Pancreas (tissue), 10 donors: ENCODE results near the gene B4GALT1. TPM values are rescaled to one million over a fixed set of nuclear protein-coding genes. Genes with fewer than 3 reads are reported as not detected.
"Not testable (repeated sequence)": the region's sequence is repeated elsewhere in the genome, so short reads cannot be mapped to it uniquely, and the experiment has no call there.

ENCODE experiments used
- ATAC-seq, 4 donors: fragments of 200-7000 bp; cut with Tn5 transposase; one replicate each; pipeline versions ENCODE4 v1.8.0 to v1.9.1; 2020; ENCODE audit warnings: mild to moderate bottlenecking in 4 of 4, moderate library complexity in 4 of 4
- DNase-seq, 6 donors: peaks; one replicate each; pipeline ENCODE4 v3.0.0-alpha.2; 2020
- FAIRE-seq: peaks from 2 replicates; lab custom pipeline; 2012; peaks lifted over from hg19 to GRCh38; lab: Jason Lieb, UNC
- H3K27ac ChIP-seq, 4 donors: fragments of 200-600 bp; sonication (generic); 1 replicate in 3 of 4; 2 replicates in 1 of 4; pipeline versions ENCODE4 v1.5.0 to v1.8.0; 2020
- H3K27me3 ChIP-seq, 4 donors: fragments of 200-600 bp; one replicate each; pipeline ENCODE4 v1.8.0; 2021
- H3K36me3 ChIP-seq, 3 donors: fragments of 200-600 bp; sonication (generic) in 1 of 3; one replicate each; pipeline versions ENCODE4 v1.5.0 to v1.8.0; 2020 to 2021
- H3K4me1 ChIP-seq, 3 donors: fragments of 200-600 bp; one replicate each; pipeline ENCODE4 v1.8.0; 2021
- H3K4me3 ChIP-seq, 4 donors: fragments of 200-600 bp; sonication (generic) in 2 of 4; one replicate each; pipeline versions ENCODE4 v1.5.0 to v1.8.0; 2020 to 2021
- H3K9me3 ChIP-seq, 4 donors: fragments of 200-600 bp; one replicate each; pipeline ENCODE4 v1.8.0; 2021
- CTCF ChIP-seq, 4 donors: fragments of 200-600 bp; sonication (generic) in 3 of 4; IDR thresholded peaks; one replicate each; pipeline versions ENCODE4 v1.5.0 to v1.8.0; 2021; ENCODE audit warnings: antibody characterized with exemption in 4 of 4
- WGBS, 2 donors: extraction: QIAGEN DNeasy Blood & Tissue Kit; methylation state at CpG; one replicate each; pipeline ENCODE4 v1.1.7; 2013; 5-methylcytosine and 5-hydroxymethylcytosine counted together
- intact Hi-C, 3 donors: fragments of 100-400 bp; cut with DNase I; formaldehyde crosslinking; loops; one replicate each; pipeline versions ENCODE4 v1.11.1 to v1.14.2; 2022
- polyA plus RNA-seq, 2 donors: library from polyadenylated mRNA; stranded (reverse); fragments of 200-250 nt; gene quantifications; one replicate each; pipeline ENCODE4 v1.2.3, GENCODE V29; 2013
- total RNA-seq, 6 donors: library from RNA; stranded (reverse); fragmentation: NEBNext Ultra II Directional in 4 of 6; extraction: Animal tissue kit (Norgen Biotek cat#: 25700) in 4 of 6; gene quantifications; one replicate each; pipeline versions ENCODE4 v1.2.1 to v1.2.4, GENCODE V29; 2021 to 2023
- donor health status: healthy with polysubstance abuse.
- donor health status: DM: no; HTN: no; CAD: no; lungs with moderate emphysema.
- donor health status: DM: no; HTN: no; CAD: no.
- donor health status: control.
- donor health status: control.
- donor health status: Bipolar disorder and iron deficiency.
- donor health status: DM: yes; HTN: yes; CAD: no.
- donor health status: DM: no; HTN: no; CAD: no.
- donor health status: DM: no; HTN: no; CAD: no.
- donor health status: DM: yes; HTN: yes; CAD: no.

The B4GALT1 gene
- total and polyA plus RNA-seq, 8 donors, result 9.7 to 54.2 (median 24.4) TPM

- no peaks in the 10 kb centered on the region for H3K36me3 ChIP-seq
- ATAC-seq, result peak; percentile 34 to 46 (median 40)
Measured at GRCh38 chr9:33166231-33167083, 679 bp downstream of the B4GALT1 start.

GRCh38 chr9:33165263-33166151, 1.6 kb downstream of the B4GALT1 start:
- no peaks in the 10 kb centered on the region for H3K36me3 ChIP-seq
- WGBS, 2 donors, result 13 to 14% methylated on average over 10 of the region's 10 CpGs
- no peak for FAIRE-seq
- intact Hi-C loops, result loop anchor here in 1 of 3 donors (10.0 kb wide), 1 partner anchor 59 kb away; no protein-coding TSS in a partner anchor
- H3K4me1 ChIP-seq, result peaks cover 30 to 56% (median 44%) of the 10 kb centered on the region in 3 donors
- ATAC-seq, result peak; percentile 11 to 38 (median 27)
- no peaks in the 10 kb centered on the region for H3K9me3 ChIP-seq
- no peaks in the 10 kb centered on the region for H3K27me3 ChIP-seq
- H3K27ac ChIP-seq, result peak overlapping the region; percentile 78 to 97 (median 93)
- no peak for TF ChIP-seq CTCF (IDR thresholded peaks at IDR 0.05)
- H3K4me3 ChIP-seq, result peak overlapping the region; percentile 74 to 93 (median 90)
- DNase-seq, result peak in 2 of 6 donors; percentile 54 to 67

More at GRCh38 chr9:33166231-33167083, 679 bp downstream of the B4GALT1 start:
- peak in 4 of 6 donors; percentile 26 to 88 (median 63) for DNase-seq
- Histone ChIP-seq H3K4me3 (peak overlapping the region; percentile 74 to 93 (median 90)), H3K27me3 (no peaks in the 10 kb centered on the region), H3K27ac (peak overlapping the region; percentile 78 to 97 (median 93)), H3K4me1 (peaks cover 36 to 56% (median 37%) of the 10 kb centered on the region in 3 donors), H3K9me3 (no peaks in the 10 kb centered on the region)
- TF ChIP-seq CTCF (IDR thresholded peaks at IDR 0.05), result no peak
- intact Hi-C loops, result loop anchor here in 1 of 3 donors (10.0 kb wide), 1 partner anchor 58 kb away; no protein-coding TSS in a partner anchor
- no peak for FAIRE-seq
- WGBS, 2 donors, result 1% methylated on average over 39 to 51 of the region's 51 CpGs

GRCh38 chr9:33164921-33165262, 2.2 kb downstream of the B4GALT1 start:
- DNase-seq, H3K9me3 ChIP-seq, FAIRE-seq, ATAC-seq, H3K36me3 ChIP-seq, H3K27me3 ChIP-seq: not testable (repeated sequence)
- Histone ChIP-seq H3K4me1 (peaks cover 30 to 58% (median 50%) of the 10 kb centered on the region in 3 donors), H3K27ac (peak overlapping the region in 3 of 4 donors; percentile 89 to 97 (median 97)), H3K4me3 (peak overlapping the region in 3 of 4 donors; percentile 74 to 93 (median 90))
- intact Hi-C loops, result loop anchor here in 1 of 3 donors (10.0 kb wide), 1 partner anchor 60 kb away; no protein-coding TSS in a partner anchor
- WGBS, 2 donors, result 60 to 66% methylated on average over 7 of the region's 7 CpGs

- intact Hi-C loops, result loop anchor here in 1 of 3 donors (10.0 kb wide), 1 partner anchor 61 kb away; no protein-coding TSS in a partner anchor
- no peak for DNase-seq
- H3K27me3 ChIP-seq, result no peaks in the 10 kb centered on the region
- H3K27ac ChIP-seq, result peak overlapping the region in 3 of 4 donors; percentile 89 to 97 (median 97)
- peak overlapping the region in 2 of 4 donors; percentile 74 to 90 for H3K4me3 ChIP-seq
- FAIRE-seq, result no peak
- 52 to 60% methylated on average over 11 of the region's 11 CpGs for WGBS, 2 donors
- no peaks in the 10 kb centered on the region for H3K9me3 ChIP-seq
- no peak for ATAC-seq
- H3K36me3 ChIP-seq, result no peaks in the 10 kb centered on the region
- peaks cover 30 to 64% (median 56%) of the 10 kb centered on the region in 3 donors for H3K4me1 ChIP-seq
- no peak for TF ChIP-seq CTCF (IDR thresholded peaks at IDR 0.05)
Measured at GRCh38 chr9:33164138-33164809, 2.9 kb downstream of the B4GALT1 start.
